Measurements from ENCODE around the gene OR10H3. TPM values are rescaled to one million over a fixed set of nuclear protein-coding genes. Genes with fewer than 3 reads are reported as not detected.
"Not testable (repeated sequence)": the region's sequence is repeated elsewhere in the genome, so short reads cannot be mapped to it uniquely, and the experiment has no call there.

Gene OR10H3, protein sequence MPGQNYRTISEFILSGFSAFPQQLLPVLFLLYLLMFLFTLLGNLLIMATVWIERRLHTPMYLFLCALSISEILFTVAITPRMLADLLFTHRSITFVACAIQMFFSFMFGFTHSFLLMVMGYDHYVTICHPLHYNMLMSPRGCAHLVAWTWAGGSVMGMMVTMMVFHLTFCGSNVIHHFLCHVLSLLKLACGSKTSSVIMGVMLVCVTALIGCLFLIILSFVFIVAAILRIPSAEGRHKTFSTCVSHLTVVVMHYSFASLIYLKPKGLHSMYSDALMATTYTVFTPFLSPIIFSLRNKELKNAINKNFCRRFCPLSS
- total RNA-seq = not detected in 2 replicates

DNA sequence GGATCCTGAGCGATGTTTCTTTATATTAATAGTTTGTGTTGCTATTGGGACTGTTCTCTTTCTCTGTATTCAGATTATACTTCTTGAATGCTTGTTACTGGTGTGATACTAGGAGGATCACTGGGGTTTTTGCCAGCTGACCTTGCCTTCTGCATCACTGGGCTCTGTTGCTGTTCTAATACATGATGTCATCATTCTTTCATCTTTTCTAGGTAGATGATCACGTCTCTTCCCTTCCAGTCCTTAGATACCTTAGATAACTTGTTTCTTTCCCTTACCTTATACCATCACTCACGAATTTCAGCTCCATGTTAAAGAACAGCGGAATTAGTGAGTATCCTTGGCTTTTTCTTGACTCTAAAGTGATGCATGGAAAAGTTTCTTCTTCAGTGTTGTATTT lies at the start of gene OR10H3:
TSS of gene OR10H3 (plus strand) at position 264 of the 400 bp plus-strand sequence. CDS start 3,408 bp downstream, outside the sequence.
- no peak for DNase-seq (ENCODE audit: low read depth)

DNA sequence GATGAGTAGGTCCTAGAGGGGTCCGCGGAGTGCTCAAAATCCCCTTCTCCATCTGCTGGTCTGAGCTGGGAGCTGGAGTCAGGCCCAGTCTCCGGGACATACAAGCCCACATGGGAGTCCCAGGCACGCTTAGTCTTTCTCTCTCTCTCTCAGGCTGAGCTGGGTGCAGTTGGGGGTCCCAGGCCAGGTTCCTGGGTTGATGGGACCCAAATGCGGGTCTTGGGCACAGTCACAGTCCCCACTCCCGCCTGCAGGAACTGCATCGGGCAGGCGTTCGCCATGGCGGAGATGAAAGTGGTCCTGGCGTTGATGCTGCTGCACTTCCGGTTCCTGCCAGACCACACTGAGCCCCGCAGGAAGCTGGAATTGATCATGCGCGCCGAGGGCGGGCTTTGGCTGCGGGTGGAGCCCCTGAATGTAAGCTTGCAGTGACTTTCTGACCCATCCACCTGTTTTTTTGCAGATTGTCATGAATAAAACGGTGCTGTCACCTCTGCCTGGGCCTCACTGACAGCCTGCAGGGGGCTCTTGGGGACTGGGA lies 41.1 kb upstream of the OR10H3 start:
- no peak for DNase-seq (ENCODE audit: low read depth)

- DNase-seq (ENCODE audit: low read depth) = peak; percentile 4
Observed at GRCh38 chr19:15701757-15702533, 35.8 kb upstream of the OR10H3 start.

DNA sequence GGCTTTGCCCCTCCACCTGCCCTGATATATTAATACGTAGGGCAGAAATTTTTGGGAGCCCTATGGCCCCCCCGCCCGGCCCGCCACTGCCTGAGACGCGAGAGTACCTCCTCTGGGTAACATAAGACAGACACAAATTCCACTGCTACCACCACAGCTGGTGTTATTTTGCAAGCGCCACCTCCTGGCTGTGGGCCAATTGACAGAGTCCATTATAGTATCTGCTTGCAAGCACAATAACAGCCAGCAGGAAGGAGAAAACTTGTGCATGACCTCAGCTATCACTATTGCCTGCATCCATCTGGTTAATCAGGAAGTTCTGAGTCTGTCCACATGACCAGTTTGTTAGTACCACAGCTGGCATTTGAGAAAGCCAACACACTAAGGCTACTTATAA lies 35.3 kb upstream of the OR10H3 start:
- DNase-seq (ENCODE audit: low read depth) = peak; percentile 45

- no peak for DNase-seq (ENCODE audit: low read depth)
Observed at GRCh38 chr19:15714638-15715037, 23.1 kb upstream of the OR10H3 start.

DNA sequence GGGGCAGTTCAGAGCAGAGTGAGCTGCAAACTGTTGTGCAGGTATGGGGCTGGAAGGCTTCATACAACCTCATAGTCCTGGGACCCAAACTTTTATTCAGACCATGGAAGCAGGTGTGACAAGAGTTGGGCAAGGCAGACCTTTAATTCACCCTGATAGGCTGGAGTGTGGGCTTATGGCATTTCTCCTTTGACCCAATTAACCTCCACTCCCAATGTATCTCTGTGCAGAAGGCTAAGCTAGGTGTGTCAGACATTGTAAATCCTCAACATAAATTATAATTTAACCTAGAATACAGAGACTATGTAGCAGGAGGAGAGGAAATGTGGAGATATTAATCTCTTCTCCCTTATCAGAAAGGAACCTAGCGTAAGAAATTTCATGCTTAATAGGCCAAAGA lies 22.1 kb upstream of the OR10H3 start:
- DNase-seq (ENCODE audit: low read depth) = no peak

GRCh38 chr19:15717809-15718208 lies 20.0 kb upstream of the OR10H3 start:
- no peak for DNase-seq (ENCODE audit: low read depth)

DNA sequence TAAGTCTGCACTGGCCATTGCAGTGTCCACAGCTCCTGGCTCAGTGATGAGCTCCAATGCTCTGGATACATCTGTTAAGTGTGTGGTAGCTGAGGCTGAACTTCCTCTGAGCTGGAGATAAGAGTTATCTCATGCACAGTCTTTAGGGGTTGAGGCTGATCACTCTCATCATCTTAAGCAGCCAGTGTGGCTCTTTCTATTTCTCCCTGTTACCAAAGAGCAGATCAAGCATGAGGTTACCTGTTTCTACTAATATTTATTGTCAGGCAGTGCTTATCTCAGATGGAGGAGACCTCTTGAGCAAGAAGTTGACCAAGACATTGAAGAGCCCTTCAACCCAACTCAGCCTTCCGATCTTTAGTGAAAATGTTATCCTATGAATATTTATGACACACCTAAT lies 16.5 kb upstream of the OR10H3 start:
- no peak for DNase-seq (ENCODE audit: low read depth)

- no peak for DNase-seq (ENCODE audit: low read depth)
Observed at GRCh38 chr19:15722956-15723355, 14.8 kb upstream of the OR10H3 start.

GRCh38 chr19:15727724-15728123 lies 10.1 kb upstream of the OR10H3 start, which contains the start of gene OR10H2:
Gene OR10H2, plus strand, starts transcription at chr19:15728024. Its CDS starts 20 bp downstream, at chr19:15728044.
- no peak for DNase-seq (ENCODE audit: low read depth)

- DNase-seq (ENCODE audit: low read depth) = no peak
Observed at GRCh38 chr19:15730538-15730937, 7.2 kb upstream of the OR10H3 start.

DNA sequence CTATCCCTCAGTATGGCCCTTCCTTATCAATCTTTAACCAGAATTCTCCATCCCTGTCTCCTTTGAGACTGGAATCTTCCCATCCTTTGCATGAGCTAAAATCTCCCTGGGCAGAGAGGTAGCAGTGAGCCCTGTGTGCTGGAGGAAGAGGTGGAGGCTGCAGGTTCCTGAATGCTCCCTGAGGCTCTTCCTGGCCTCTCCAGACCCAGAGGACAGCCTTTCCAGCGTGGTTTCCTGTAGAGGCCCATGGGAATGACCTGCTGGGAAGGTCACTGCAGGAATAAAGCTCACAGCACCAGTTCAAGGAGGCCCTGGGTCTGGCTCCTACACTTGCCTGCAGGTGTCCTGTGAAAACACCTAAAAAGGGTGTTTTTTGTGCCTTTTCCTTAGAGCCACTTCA lies 5.4 kb upstream of the OR10H3 start:
- no peak for DNase-seq (ENCODE audit: low read depth)

- DNase-seq (ENCODE audit: low read depth) = no peak
Observed at GRCh38 chr19:15733895-15734294, 3.9 kb upstream of the OR10H3 start.

- DNase-seq (ENCODE audit: low read depth) = no peak
Observed at GRCh38 chr19:15740785-15741184, 3.0 kb downstream of the OR10H3 start.

DNA sequence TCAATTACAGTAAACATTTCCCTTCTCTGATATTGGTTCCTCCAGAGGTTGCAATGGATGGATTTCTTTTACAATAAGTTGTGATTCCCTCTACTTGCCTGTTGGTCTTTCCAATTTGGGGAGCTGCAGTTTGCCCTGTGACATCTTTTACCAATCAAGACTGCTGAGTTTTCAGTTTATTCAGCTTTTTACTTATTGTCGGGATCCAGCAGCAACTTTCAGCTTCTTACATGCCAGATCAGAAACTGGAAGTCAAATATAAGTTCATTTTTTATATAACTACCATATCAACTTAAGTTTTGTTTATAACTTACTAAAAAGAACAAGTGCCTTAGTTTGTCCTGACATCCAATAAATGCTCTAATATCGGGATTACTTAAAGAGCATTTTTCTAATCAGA lies 10.5 kb downstream of the OR10H3 start:
- no peak for DNase-seq (ENCODE audit: low read depth)

DNA sequence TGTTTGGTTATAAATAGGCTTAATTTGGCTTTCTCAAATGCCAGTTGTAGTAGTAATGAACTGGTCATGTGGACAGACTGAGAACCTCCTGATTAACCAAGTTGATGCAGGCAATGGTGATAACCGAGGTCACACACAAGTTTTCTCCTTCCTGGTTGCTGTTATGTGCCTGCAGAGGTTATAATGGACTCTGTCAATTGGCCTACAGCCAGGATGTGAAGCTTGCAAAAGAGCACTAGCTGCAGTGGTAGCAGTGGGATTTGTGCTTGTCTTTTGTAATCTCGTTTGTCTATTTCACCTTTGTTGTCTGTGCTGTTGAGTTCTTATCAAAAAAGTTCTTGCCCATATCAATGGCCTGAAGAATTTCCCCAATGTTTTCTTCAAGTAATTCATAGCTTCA lies 20.6 kb downstream of the OR10H3 start:
- no peak for DNase-seq (ENCODE audit: low read depth)

- DNase-seq (ENCODE audit: low read depth) = no peak
Observed at GRCh38 chr19:15759962-15760565, 22.3 kb downstream of the OR10H3 start.

GRCh38 chr19:15769586-15769985 lies 31.8 kb downstream of the OR10H3 start:
- no peak for DNase-seq (ENCODE audit: low read depth)

DNA sequence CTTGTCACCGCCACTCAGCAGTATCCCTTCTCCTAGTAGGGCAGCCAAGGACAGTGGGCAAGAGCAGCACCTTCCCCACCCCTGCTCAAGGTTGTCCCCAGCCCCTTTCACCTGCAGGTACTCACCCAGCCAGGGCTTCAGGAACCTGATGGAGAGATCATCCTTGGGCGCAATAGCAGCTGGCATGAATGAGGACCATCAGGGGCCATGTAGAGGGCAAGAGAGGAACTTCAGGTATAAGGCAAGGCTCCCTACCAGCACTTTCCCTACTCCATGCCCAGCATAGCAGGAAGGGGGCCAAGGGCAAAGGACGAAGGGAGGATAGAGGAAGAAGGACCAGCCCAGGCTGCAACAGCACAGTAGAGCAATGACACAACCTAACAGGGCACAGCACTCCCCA lies 36.4 kb downstream of the OR10H3 start:
- DNase-seq (ENCODE audit: low read depth) = not testable (repeated sequence)

- DNase-seq (ENCODE audit: low read depth) = no peak
Observed at GRCh38 chr19:15775249-15775648, 37.5 kb downstream of the OR10H3 start.

DNA sequence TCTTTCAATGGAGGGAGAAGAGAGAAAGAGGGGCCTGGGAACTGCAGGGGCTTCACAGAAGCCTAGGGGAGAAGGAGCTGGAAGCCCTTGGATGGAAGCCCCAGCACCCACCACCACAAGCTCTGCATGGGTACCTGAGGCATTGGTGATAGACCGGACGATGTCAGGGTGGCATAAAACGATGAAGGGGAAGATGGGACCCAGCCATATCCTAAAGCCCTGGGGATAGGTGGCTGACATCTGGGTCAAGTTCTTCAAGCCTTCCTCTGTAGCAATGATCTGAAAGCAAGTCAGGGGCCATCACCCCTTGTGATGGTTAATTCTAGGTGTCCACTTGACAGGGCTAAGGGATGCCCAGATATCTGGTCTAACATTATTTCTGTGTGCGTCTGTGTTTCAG lies 38.5 kb downstream of the OR10H3 start:
- no peak for DNase-seq (ENCODE audit: low read depth)
